ENCODE measurements around the gene CREM. TPM values are rescaled to one million over a fixed set of nuclear protein-coding genes. Genes with fewer than 3 reads are reported as not detected.

The CREM gene
- total and polyA plus RNA-seq, 10 of the 15 experiments (the other 5 are each of a cell fraction or from before 2014, with no cell fraction given), result 51.3 to 115 (median 70.6) TPM

DNA sequence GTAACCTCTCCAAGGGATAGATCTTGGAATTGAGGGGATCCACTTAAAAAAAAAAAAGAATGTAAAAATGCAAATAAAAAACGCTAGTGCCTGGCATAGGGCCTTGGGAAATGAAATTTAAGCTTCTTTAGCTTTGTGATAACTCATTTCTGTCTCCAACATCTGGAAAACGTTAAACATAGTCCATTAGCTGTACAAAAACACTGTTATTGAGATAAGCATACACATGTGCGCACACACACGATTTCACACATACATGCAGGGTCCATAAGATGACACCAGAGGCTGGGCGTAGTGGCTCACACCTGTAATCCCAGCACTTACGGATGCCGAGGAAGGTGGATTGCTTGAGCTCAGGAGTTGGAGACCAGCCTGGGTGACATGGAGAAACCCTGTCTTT, 22.8 kb upstream of the CREM start (continued):
- TF ChIP-seq, protein P1, sequence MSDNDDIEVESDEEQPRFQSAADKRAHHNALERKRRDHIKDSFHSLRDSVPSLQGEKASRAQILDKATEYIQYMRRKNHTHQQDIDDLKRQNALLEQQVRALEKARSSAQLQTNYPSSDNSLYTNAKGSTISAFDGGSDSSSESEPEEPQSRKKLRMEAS (IDR thresholded peaks at IDR 0.05; ENCODE audit: low read depth, low read length), result no peak
- TF ChIP-seq ESRRA (IDR thresholded peaks at IDR 0.05; ENCODE audit: low read length), result no peak
- TF ChIP-seq, protein P2, sequence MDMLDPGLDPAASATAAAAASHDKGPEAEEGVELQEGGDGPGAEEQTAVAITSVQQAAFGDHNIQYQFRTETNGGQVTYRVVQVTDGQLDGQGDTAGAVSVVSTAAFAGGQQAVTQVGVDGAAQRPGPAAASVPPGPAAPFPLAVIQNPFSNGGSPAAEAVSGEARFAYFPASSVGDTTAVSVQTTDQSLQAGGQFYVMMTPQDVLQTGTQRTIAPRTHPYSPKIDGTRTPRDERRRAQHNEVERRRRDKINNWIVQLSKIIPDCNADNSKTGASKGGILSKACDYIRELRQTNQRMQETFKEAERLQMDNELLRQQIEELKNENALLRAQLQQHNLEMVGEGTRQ (IDR thresholded peaks at IDR 0.05; ENCODE audit: borderline replicate concordance, low read depth, low read length), result no peak
- TF ChIP-seq PML (IDR thresholded peaks at IDR 0.05; ENCODE audit: low read length), result no peak

DNA sequence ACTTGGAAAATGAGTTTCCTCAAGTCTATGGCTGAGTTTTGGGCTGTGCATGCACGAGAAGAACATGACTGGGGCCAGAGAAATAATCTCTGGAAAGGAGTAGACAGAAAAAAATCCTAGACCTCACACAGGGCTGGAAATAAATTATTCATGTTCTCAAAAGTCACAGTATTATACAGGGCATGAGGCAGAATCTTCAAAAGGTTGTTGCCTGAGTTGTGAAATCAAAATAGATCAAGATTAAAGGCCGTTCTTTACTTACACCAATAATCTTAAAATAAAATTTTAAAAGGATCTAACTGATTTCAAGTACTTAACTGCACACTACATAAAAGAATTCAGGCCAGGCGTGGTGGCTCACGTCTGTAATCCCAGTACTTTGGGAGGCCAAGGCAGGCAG, 14.1 kb upstream of the CREM start:
- Histone ChIP-seq H3K4me2 (ENCODE audit: control insufficient read depth, insufficient read depth) (no peak overlapping the region), H3K36me3 (ENCODE audit: control insufficient read depth in 2 of 2, insufficient read depth in 2 of 2, low read length in 1 of 2) (no peaks in the 10 kb centered on the region), H3K4me1 (ENCODE audit: control insufficient read depth, insufficient read depth, low read length) (no peaks in the 10 kb centered on the region), H3K4me3 (no peak overlapping the region), H4K20me1 (ENCODE audit: control insufficient read depth, insufficient read depth) (no peaks in the 10 kb centered on the region), H3K79me2 (ENCODE audit: control insufficient read depth, insufficient read depth, low read length) (no peaks in the 10 kb centered on the region), H3K9ac (ENCODE audit: control insufficient read depth, insufficient read depth, low read length) (no peak overlapping the region), H3K9me3 (replicated peaks; ENCODE audit: control insufficient read depth, insufficient read depth, low read length) (no peaks in the 10 kb centered on the region), H3K27ac (ENCODE audit: control insufficient read depth, insufficient read depth) (no peak overlapping the region), H2AFZ (ENCODE audit: control insufficient read depth, low read depth, low read length) (no peak overlapping the region), H3K27me3 (replicated peaks in 1 of 2; ENCODE audit: control insufficient read depth in 2 of 2, insufficient read depth in 2 of 2, low read length in 1 of 2) (no peaks in the 10 kb centered on the region)
- ChIA-PET POLR2A (no interaction called here), RAD21 (ENCODE audit: unreplicated experiment) (no interaction called here), SMC1A (ENCODE audit: uncharacterized antibody, unreplicated experiment) (no interaction called here), CTCF (interaction anchor here (1.3 kb wide), 1 partner anchor 8 kb away, joined by 6 read pairs; no protein-coding TSS in a partner anchor)
- in situ Hi-C loops (cut with MboI) (loop anchor here (25.0 kb wide), 1 partner anchor 675 kb away; no protein-coding TSS in a partner anchor), intact Hi-C loops (cut with micrococcal nuclease; ENCODE audit: unreplicated experiment) (no loop called here)
- no TSS peak for BruUV-seq (replicated peaks)
- DNase-seq (ENCODE audit: low read depth, low spot score), result no peak
- WGBS (ENCODE audit: insufficient coverage, insufficient replicate concordance, low lambda C conversion rate, missing lambda C conversion rate), result 14% methylated on average over 4 of the region's 4 CpGs
- ATAC-seq, result no peak
- FAIRE-seq, result no peak
- TF ChIP-seq PAX8 (IDR thresholded peaks at IDR 0.05), result no peak
- TF ChIP-seq POLR2AphosphoS5 (IDR thresholded peaks at IDR 0.05; ENCODE audit: low read length), result no peak
- no peak for TF ChIP-seq SIN3A (IDR thresholded peaks at IDR 0.05; ENCODE audit: low read depth, low read length)
- TF ChIP-seq CBFB (IDR thresholded peaks at IDR 0.05; ENCODE audit: low read depth), result no peak
- TF ChIP-seq KAT2A (conservative IDR thresholded peaks at IDR 0.05; ENCODE audit: control insufficient read depth, low read depth, low read length), result no peak
- no peak for TF ChIP-seq POU2F2 (IDR thresholded peaks at IDR 0.05; ENCODE audit: borderline replicate concordance, low read depth, low read length)
- TF ChIP-seq DPF2 (IDR thresholded peaks at IDR 0.05), result no peak
- TF ChIP-seq, protein P3, sequence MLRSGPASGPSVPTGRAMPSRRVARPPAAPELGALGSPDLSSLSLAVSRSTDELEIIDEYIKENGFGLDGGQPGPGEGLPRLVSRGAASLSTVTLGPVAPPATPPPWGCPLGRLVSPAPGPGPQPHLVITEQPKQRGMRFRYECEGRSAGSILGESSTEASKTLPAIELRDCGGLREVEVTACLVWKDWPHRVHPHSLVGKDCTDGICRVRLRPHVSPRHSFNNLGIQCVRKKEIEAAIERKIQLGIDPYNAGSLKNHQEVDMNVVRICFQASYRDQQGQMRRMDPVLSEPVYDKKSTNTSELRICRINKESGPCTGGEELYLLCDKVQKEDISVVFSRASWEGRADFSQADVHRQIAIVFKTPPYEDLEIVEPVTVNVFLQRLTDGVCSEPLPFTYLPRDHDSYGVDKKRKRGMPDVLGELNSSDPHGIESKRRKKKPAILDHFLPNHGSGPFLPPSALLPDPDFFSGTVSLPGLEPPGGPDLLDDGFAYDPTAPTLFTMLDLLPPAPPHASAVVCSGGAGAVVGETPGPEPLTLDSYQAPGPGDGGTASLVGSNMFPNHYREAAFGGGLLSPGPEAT (IDR thresholded peaks at IDR 0.05; ENCODE audit: low read depth), result no peak
- TF ChIP-seq EP300 (IDR thresholded peaks at IDR 0.05; ENCODE audit: borderline replicate concordance in 1 of 2, control insufficient read depth in 1 of 2, low read depth in 2 of 2, low read length in 2 of 2), result no peak
- TF ChIP-seq FOXM1 (IDR thresholded peaks at IDR 0.05; ENCODE audit: low read depth, low read length), result no peak

Data from GM12878 (cell line).